ENCODE data around the gene TRIP10.

Gene TRIP10

GRCh38 chr19:6712231-6712630 lies 27.2 kb upstream of the TRIP10 start:
- DNase-seq (ENCODE audit: low read depth in 2 of 2), result no peak

GRCh38 chr19:6712692-6713670 lies 26.5 kb upstream of the TRIP10 start:
- DNase-seq (ENCODE audit: low read depth in 2 of 2), result no peak

GRCh38 chr19:6713773-6714692 lies 25.4 kb upstream of the TRIP10 start:
- no peak for DNase-seq (ENCODE audit: low read depth in 2 of 2)

- DNase-seq (ENCODE audit: low read depth in 2 of 2), result no peak
Measured at GRCh38 chr19:6714749-6715555, 24.5 kb upstream of the TRIP10 start.

- no peak for DNase-seq (ENCODE audit: low read depth in 2 of 2)
Measured at GRCh38 chr19:6716610-6716970, 22.9 kb upstream of the TRIP10 start.

- DNase-seq (ENCODE audit: low read depth in 2 of 2), result no peak
Measured at GRCh38 chr19:6717036-6717435, 22.4 kb upstream of the TRIP10 start.

- no peak for DNase-seq (ENCODE audit: low read depth in 2 of 2)
Measured at GRCh38 chr19:6717441-6717971, 22.0 kb upstream of the TRIP10 start.

GRCh38 chr19:6718111-6718740 lies 21.3 kb upstream of the TRIP10 start:
- DNase-seq (ENCODE audit: low read depth in 2 of 2), result no peak

- DNase-seq (ENCODE audit: low read depth in 2 of 2), result no peak
Measured at GRCh38 chr19:6718741-6719539, 20.5 kb upstream of the TRIP10 start.

GRCh38 chr19:6719540-6719861 lies 20.0 kb upstream of the TRIP10 start:
- no peak for DNase-seq (ENCODE audit: low read depth in 2 of 2)

- DNase-seq (ENCODE audit: low read depth in 2 of 2), result no peak
Measured at GRCh38 chr19:6719992-6720368, 19.5 kb upstream of the TRIP10 start.

- DNase-seq (ENCODE audit: low read depth in 2 of 2), result no peak
Measured at GRCh38 chr19:6720369-6721137, 18.9 kb upstream of the TRIP10 start, which contains the start of gene C3. Gene C3 (minus strand): TSS chr19:6720650. CDS start chr19:6720589, 61 bp downstream.

GRCh38 chr19:6721138-6721474 lies 18.4 kb upstream of the TRIP10 start:
- DNase-seq (ENCODE audit: low read depth in 2 of 2), result no peak

- DNase-seq (ENCODE audit: low read depth in 2 of 2), result no peak
Measured at GRCh38 chr19:6721773-6722172, 17.7 kb upstream of the TRIP10 start.

GRCh38 chr19:6723108-6723618 lies 16.3 kb upstream of the TRIP10 start:
- DNase-seq (ENCODE audit: low read depth in 2 of 2), result no peak

- DNase-seq (ENCODE audit: low read depth in 2 of 2), result no peak
Measured at GRCh38 chr19:6723738-6724137, 15.7 kb upstream of the TRIP10 start.

GRCh38 chr19:6724631-6725492 lies 14.6 kb upstream of the TRIP10 start:
- DNase-seq (ENCODE audit: low read depth in 2 of 2), result no peak

GRCh38 chr19:6725513-6726231 lies 13.8 kb upstream of the TRIP10 start:
- no peak for DNase-seq (ENCODE audit: low read depth in 2 of 2)
